ENCODE results near the gene SRGAP3.

The SRGAP3 gene

GRCh38 chr3:9056581-9056980, 192.9 kb downstream of the SRGAP3 start:
- TF ChIP-seq, protein P1, sequence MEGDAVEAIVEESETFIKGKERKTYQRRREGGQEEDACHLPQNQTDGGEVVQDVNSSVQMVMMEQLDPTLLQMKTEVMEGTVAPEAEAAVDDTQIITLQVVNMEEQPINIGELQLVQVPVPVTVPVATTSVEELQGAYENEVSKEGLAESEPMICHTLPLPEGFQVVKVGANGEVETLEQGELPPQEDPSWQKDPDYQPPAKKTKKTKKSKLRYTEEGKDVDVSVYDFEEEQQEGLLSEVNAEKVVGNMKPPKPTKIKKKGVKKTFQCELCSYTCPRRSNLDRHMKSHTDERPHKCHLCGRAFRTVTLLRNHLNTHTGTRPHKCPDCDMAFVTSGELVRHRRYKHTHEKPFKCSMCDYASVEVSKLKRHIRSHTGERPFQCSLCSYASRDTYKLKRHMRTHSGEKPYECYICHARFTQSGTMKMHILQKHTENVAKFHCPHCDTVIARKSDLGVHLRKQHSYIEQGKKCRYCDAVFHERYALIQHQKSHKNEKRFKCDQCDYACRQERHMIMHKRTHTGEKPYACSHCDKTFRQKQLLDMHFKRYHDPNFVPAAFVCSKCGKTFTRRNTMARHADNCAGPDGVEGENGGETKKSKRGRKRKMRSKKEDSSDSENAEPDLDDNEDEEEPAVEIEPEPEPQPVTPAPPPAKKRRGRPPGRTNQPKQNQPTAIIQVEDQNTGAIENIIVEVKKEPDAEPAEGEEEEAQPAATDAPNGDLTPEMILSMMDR (IDR thresholded peaks at IDR 0.05; ENCODE audit: extremely low read depth, insufficient read depth, missing control alignments) = no peak
- no peak for DNase-seq (ENCODE audit: low spot score)
- in situ Hi-C loops (cut with MboI; ENCODE audit: low pct_unique_long_range_greater_than_20kb, low sequenced_read_pairs, unreplicated experiment) = no loop called here

GRCh38 chr3:9047452-9048346, 201.7 kb downstream of the SRGAP3 start:
- in situ Hi-C loops (cut with MboI; ENCODE audit: low pct_unique_long_range_greater_than_20kb, low sequenced_read_pairs, unreplicated experiment) = no loop called here
- no peak for DNase-seq (ENCODE audit: low spot score)
- TF ChIP-seq, protein P1 (IDR thresholded peaks at IDR 0.05; ENCODE audit: extremely low read depth, insufficient read depth, missing control alignments) = no peak

DNA sequence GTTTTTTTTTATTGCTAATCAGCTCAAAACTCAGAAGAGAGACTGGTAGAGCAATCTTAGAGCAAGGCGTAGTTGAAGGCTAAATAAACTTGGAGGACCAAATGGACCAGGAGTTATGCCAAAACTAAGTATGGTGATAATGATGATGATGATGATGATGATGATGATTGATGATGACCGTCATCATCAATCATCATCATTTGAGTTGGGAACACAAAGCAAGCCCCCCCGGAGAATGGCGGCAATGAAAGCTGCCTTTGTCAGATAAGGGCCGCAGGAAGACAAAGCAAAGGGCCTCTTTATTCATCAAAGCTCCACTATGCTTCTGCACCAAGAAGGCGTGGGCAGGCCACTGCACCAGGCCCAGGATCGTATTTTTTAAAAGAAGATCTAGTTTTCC, 204.1 kb downstream of the SRGAP3 start:
- in situ Hi-C loops (cut with MboI; ENCODE audit: low pct_unique_long_range_greater_than_20kb, low sequenced_read_pairs, unreplicated experiment) = no loop called here
- TF ChIP-seq, protein P1 (IDR thresholded peaks at IDR 0.05; ENCODE audit: extremely low read depth, insufficient read depth, missing control alignments) = no peak
- no peak for DNase-seq (ENCODE audit: low spot score)

GRCh38 chr3:9043063-9043462, 206.4 kb downstream of the SRGAP3 start:
- in situ Hi-C loops (cut with MboI; ENCODE audit: low pct_unique_long_range_greater_than_20kb, low sequenced_read_pairs, unreplicated experiment) = no loop called here
- no peak for DNase-seq (ENCODE audit: low spot score)
- TF ChIP-seq, protein P1 (IDR thresholded peaks at IDR 0.05; ENCODE audit: extremely low read depth, insufficient read depth, missing control alignments) = no peak

GRCh38 chr3:9041626-9042025, 207.8 kb downstream of the SRGAP3 start:
- TF ChIP-seq, protein P1 (IDR thresholded peaks at IDR 0.05; ENCODE audit: extremely low read depth, insufficient read depth, missing control alignments) = no peak
- DNase-seq (ENCODE audit: low spot score) = no peak
- in situ Hi-C loops (cut with MboI; ENCODE audit: low pct_unique_long_range_greater_than_20kb, low sequenced_read_pairs, unreplicated experiment) = no loop called here

DNA sequence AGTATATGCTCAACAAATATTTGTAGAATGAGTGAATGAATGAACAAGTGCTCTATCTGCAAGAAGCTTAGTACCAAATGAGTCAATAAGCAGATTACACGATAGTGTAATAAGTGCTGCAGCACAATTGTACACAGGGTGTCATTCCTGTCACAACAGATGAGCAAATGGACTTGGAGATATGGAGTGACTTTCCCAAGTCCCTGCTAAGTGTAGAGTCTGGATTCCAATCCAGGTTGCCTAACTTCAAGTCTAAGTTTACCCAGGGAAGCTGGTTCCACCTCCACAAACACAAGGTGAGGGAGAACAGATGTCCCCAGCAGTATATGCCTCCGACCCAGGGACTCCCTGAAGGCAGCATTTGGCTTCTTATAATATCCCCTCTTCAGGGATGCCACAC, 208.4 kb downstream of the SRGAP3 start:
- TF ChIP-seq, protein P1 (IDR thresholded peaks at IDR 0.05; ENCODE audit: extremely low read depth, insufficient read depth, missing control alignments) = no peak
- in situ Hi-C loops (cut with MboI; ENCODE audit: low pct_unique_long_range_greater_than_20kb, low sequenced_read_pairs, unreplicated experiment) = no loop called here
- DNase-seq (ENCODE audit: low spot score) = no peak
